GM21619 (cell line): ENCODE measurements around the gene LTN1.
"Not testable (repeated sequence)": the region's sequence is repeated elsewhere in the genome, so short reads cannot be mapped to it uniquely, and the experiment has no call there.

ENCODE experiments used
- ATAC-seq: cut with Tn5 transposase; IDR thresholded peaks from one replicate; pipeline ENCODE4 v1.9.1; 2021; ENCODE audit not compliant: unreplicated experiment

LTN1 gene

DNA sequence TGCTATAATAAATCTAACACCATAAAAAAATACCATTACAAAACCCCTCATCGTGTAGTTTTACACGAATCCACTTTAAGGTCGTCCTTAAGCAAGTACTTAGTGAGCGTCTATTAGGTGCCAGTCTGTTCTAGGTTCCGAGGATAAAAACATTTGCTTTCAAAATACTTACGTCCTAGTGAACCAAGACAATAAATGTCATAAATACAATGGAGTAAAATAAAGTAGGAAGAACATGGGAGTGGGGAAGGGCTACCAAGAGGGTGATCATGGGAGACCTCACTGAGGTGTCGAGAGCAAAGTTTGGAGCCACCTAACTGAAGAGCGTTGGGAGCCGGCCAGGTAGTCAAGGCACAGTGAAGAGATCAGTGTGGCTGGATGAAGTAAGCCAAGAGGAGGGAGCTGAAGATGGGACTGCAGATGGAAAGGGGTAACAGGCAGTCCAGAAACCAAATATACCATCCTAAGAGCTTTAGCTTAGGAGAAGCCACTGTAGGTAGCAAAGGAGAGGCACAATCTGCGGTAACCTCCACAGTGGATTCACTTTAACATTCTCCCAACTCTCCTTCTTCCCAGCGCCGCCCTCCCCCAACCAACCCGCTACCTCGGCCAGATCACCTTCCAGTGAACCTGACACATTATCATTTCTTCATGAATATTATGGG is 684 bp downstream of the LTN1 start:
- ATAC-seq = peak; percentile 6

DNA sequence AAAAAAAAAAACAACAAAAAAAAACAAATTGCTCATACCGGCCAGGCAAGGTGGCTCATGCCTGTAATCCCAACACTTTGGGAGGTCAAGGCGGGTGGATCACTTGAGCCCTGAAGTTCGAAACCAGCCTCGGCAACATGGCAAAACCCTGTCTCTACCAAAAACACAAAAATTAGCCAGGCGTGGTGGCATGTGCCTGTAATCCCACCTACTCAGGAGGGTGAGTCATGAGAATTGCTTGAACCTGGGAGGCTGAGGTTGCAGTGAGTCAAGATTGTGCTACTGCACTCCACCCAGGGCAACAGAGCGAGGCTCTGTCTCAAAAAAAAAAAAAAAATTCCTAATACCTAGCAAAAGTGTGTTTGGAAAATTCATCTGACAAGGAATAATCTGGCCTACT is 4.5 kb downstream of the LTN1 start:
- ATAC-seq = not testable (repeated sequence)

DNA sequence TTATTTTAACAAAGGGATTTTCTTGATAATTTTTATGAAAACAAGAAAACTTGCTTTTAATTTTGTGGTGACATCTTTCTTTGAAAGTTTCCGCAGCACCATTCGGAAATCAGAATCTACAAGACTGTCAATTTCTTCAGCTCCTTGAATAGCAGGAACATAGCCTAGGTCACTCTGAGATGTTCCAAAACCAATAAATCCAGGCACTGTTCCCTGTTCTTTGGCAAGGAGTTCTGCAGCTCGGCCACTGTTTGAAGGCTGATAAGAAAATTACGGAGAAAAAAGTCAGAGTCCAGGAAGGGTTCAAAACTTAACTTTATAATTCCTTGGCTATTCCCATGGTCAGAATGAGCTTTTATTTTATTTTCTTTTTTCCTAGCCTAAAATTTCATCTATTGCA is 6.0 kb downstream of the LTN1 start:
- no peak for ATAC-seq

DNA sequence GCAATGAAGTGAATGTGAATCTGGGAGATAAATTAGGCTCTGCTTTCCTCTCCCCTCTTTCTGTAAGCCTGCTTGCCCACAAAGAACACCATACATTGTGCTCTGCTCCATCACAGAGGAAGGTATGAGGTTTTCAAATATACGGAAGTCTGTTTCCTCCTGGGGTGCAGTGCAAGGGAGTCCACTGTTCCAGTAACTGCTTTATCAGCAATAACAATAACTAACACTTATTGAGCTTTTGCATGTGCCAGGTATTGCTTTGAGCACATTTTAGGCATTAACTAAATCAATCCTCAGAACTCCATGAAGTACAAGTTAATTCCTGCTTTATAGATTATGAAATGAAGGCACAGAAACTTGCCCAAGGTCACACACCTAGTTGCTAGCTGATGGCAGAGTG is 10.0 kb downstream of the LTN1 start:
- ATAC-seq = no peak

DNA sequence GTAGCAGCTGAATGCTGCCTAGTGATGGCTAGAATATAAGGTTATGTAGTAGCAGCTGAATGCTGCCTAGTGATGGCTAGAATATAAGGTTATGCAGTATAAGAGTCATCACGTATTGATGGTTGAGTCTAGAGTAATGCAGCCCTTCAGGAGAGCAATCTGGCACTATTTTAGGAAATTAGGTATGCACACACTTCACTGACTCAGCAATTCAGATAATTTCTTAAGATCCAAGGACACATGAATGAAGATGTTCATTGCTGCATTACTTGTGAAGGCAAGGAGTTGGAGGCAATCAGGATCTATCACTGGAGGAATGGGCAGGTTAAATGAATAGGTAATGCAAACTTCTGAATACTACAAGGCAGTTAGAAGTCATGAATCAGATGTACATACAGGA is 13.6 kb downstream of the LTN1 start:
- no peak for ATAC-seq

DNA sequence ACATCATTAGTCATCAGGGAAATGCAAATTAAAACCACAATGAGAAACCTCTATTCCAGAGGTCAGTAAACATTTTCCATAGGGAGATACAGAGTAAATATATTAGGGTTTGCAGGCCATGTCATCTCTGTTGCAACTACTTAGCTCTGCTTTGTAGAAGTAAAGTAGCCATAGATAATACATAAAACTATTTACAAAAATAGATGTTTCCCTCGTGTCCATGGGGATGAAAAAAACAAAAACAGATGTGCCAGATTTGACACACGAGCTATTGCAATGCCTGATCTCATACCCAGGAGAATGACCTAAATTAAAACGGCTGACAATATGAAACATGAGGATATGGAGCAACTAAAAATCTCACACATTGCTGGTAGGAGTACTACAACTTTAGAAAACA is 17.3 kb downstream of the LTN1 start:
- no peak for ATAC-seq

DNA sequence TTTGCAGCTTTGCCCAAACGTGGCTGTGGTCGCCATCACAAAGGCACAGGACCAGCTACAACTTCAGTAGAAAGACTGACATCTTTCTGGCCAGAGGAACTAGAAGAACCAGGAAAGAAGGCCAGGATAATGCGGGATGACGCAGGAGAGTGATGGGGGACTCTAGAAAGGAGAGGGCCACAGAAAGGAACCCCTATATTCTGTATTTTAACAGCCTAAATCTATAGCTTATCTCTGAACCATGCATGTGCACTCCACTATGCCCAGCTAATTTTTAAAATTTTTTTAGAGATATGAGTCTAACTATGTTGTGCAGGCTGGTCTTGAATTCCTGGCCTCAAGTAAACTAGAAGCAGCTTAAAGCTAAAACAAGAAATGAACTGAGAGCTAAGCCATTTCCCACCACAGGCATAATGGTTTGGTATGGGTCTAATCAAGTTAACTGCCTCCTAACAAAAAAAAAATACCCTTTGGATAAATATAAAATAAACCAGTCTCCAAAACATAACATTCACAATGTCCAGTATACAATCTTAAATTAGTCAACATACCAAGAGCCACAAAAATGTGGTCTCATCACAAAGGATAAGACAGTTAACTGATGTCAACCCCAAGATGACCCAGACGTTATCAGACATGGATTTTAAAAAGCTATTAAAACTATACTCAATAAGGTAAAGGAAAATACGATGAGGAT is 18.0 kb downstream of the LTN1 start:
- no peak for ATAC-seq

DNA sequence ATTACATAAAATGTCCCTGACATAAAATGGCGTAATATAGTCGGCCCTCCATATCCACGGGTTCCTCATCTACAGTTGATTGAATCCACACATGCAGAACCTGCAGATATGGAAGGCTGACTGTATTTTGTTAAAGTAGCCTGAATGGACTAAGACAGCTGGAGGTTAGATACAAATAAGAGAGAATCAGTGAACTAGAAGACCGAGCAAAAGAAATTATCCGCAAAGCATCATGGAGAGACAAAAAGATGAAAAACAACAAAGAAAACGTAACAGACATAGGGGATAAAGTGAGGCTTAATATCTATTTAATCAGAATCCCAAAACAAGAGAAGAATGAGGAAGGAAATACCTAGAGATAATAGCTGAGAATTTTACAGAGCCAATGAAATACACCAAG is 20.3 kb downstream of the LTN1 start:
- no peak for ATAC-seq

DNA sequence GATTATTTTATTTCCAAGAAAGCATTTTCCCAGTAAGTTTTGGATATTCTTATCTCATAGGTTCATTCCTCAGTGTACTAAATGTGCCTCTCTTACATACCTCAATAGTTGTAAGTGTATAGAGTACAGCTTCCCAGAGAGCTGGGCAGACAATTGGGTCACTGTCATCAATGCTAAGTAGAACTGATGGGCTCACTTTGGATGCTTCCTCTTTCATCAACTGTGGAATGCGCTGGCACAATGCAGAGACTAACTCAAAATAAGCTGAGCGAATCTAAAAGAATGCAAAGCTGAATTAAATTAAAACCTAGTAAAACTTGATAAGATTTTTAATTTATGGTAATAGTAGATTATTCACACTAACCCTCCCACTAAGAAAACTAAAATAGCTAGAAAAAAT is 21.5 kb downstream of the LTN1 start:
- no peak for ATAC-seq

DNA sequence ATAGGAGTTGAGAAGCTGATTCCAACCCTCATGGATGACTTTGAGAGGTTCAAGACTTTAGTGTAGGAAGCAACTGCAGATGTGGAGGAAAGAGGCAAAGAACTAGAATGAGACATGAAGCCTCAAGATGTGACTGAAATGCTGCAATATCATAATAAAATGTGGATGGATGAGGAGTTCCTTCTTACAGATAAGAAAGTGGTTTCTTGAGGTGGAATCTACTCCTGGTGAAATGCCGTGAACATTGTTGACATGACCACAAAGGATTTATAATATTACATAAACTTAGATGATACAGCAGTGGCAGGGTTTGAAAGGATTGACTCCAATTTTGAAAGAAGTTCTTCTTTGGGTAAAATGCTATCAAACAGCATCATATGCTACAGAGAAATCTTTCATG is 28.8 kb downstream of the LTN1 start:
- ATAC-seq = no peak

DNA sequence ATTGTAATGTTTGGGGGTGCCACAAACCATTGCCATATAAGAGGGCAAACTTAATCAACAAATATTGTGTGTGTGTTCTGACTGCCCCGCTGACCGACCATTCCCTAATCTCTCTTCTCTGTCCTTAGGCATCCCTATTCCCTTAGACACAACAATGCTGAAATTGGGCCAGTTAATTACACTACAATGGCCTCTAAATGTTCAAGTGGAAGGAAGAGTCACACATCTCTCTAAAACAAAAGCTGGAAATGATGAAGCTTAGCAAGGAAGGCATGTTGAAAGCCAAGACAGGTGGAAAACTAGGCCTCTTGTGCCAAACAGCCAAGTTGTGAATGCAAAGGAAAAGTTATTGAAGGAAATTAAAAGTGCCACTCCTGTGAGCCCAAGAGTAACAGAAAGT is 30.2 kb downstream of the LTN1 start:
- ATAC-seq = no peak

DNA sequence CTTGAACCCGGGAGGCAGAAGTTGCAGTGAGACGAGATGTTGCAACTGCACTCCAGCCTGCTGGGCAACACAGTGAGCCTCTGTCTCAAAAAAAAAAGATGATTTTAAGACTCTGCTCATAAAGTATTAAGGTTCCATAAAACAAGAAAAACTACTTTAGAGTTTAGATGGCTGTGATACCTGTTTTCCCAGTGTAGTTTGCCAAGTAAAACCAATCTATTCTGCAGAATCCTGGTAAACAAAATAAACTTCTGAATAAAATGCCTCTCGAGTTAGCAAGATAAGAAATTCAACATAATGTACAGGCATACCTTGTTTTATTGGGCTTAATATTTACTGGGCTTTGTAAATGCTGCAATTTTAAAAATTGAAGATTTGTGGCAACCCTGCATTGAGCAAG is 30.8 kb downstream of the LTN1 start:
- ATAC-seq = no peak

DNA sequence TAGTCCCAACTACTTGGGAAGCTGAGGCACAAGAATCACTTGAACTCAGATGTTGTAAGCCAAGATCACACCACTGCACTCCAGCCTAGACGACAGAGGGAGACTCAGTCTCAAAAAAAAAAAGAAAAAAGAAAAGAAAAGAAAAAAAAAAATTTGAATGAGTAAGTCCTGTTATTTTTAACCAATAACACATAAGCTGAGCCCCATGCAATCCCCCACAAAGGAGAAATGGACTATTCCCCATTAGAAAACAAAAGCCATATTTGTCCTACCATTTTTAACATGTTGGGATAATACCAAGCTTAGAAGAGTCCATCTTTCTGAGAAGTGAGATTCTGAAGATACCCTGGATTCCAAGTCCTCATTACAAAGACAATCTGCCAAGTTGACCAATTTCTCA is 32.4 kb downstream of the LTN1 start:
- ATAC-seq = no peak

DNA sequence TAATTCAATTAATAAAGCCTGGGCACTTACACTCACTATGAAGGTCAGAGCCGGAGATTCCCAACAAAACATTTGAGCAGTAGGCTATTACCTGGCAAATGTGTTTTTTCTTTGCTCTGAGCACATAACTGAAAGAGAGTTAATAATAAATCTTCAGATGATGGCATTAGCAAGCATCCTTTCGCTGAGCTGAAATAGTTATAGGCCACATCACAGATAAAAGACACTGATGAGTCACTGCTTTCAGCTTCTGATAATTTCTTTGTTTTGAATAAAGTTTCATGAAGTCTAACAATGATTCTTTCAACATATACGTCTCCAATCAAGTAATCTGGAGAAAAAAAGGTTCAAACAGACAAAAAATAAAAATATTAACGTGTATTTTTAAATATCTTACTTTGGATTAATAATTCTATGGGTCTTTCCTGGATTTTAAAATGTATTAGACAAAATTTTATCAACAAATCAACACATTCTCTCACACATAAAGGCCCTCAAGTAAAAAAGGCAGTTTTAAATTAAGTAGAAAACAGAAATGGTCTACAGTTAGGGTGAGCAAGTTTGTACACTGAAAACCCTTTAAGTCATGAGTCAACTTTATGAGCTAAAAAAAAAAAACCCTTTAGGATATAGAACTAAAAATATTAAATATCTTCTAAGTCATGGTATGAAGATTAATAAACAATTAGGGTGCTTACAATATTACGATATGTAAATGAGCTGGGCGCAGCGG is 33.1 kb downstream of the LTN1 start:
- no peak for ATAC-seq

DNA sequence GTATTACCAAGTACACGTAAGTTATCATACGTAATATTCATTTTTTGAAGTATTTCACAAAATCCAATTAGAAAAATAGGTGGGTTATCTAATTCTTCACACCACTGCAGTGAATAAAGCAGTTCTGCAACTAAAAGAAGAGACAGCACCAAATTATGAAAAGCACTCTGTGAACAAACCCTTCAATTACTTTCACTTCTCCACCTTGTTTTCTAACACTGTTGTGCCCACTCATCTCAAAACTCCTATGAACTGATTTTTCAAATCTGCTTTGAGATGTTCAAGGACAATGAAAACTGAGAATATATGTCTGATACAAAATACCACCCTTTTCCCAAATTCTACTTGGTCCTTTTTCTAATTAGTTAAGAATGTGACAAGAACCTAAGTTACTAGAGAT is 39.4 kb downstream of the LTN1 start:
- ATAC-seq = peak; percentile 62

DNA sequence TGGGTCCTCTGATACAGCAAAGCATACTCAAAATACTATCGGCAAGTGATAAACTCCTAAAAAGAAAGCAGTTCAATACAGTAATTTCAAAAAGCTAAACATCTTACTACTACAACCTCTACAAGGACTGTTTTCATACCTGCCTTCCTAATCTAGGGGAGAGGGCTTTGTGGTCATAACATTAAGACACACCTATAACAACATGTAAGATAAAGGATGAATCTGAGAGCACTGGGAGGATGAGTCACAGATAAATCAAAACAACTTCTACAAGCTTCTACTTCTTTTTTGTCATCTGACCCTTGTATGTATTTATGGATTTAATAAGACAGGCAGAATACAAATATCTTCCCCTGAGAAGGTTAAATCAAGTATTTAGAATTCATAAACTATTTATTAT is 40.0 kb downstream of the LTN1 start:
- no peak for ATAC-seq

DNA sequence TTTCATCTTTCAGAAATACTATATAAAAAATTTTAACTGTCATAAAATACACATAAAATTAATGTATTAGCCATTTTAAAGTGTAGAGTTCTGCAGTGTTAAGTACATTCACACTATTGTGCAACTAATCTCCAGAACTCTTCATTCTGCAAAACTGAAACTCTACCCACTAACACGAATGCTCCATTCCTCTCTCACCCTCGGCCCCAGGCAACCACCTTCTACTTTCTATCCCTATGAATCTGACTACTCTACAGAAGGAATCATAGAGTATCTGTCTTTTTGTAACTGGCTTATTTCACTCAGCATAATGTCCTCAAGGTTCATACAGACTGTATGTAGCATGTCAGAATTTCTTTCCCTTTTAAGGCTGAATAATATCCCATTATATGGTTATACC is 43.4 kb downstream of the LTN1 start:
- ATAC-seq = no peak

DNA sequence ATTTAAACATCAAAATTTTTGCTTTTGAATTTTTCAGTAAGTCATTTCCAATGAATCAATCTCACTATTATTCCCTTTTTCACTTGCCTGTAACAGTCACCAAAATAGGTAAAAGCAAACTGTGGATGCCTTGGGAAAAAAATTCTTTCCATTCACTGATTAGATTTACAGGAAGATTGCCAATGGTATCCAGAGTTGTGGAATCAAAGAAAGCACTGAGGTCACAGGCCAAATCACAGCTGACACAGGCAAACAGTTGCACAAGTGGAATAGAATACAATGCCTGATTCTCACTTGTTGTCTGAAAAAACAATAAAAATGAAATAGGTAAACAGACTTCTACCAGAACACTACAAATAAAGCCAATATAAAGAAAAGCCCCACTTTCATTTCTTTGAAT is 48.4 kb downstream of the LTN1 start:
- no peak for ATAC-seq

DNA sequence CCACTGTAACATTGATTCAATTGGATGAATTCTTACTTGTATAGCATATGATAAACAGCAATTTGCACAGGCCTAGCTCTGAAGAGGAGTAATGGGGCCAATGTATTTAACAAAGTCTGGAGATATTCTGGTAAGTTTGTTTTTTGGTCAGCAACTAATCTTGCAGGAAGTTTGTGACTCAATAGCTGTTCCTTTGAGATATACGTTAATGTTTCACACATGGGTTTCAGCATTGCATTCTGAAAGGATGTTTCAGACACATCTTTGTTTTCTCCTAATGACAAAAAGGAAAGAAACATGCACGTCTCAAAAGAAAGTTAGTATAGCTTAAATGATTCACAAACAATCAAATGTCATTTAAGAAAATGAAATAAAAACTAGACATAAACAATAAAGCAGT is 49.0 kb downstream of the LTN1 start:
- ATAC-seq = peak; percentile 57

DNA sequence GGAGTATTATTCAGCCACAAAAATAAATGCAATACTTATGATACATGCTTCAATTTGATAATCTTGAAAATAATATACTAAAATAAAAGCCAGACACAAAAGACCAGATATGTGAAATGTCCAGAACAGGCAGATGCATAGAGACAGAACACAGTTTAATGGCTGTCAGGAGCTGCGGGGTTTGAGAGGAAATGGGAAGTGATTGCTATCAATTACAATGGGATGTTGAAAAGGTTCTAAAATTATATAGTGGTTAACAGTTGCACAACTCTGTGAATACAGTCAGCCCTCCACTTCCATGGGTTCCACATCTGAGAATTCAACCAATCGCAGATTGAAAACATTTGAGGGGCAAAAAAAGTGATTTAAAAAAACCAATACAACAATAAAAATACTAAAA is 54.0 kb downstream of the LTN1 start:
- no peak for ATAC-seq

DNA sequence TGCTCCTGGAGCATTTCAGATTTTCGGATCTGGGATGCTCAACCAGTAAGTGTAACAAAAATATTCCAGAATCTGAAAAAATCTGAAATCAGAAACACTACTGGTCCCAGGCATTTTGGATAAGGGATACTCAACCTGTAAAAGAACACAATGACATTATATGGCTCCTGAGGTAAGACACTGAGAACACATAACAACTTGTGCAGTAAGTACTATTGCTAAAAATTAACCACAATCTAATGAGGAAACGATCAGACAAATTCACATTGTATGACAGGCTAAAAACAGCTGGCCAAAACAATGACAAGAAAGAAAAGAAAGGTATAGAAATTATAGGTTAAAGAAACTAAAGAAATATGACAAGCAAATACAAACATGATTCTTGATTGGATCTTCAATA is 54.9 kb downstream of the LTN1 start:
- ATAC-seq = no peak

DNA sequence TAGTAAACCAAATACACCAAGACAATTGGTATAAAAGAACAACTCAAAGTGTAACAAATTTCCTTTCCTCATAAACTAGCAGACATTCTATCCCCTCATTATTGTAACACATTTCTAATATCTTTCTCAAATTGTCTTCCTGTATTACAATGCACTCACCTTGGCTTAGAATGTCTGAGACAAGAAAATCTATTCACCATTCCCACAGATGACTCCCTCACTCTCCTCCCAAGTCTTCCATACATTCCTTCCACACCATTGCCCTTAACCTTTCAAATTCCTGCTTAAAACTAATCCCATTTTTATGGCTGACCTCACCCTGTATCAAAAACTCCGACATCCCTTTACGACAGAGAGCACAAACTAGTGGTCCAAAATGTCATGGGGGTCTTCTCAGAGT is 56.0 kb downstream of the LTN1 start:
- no peak for ATAC-seq
